Adrenal gland (tissue), 12 donors: Measurements from ENCODE around the gene SUSD3. TPM values are rescaled to one million over a fixed set of nuclear protein-coding genes. Genes with fewer than 3 reads are reported as not detected.

Source experiments
- DNase-seq, 7 donors: peaks; one replicate each; pipeline ENCODE4 v3.0.0-alpha.2; 2019 to 2020
- H3K27ac ChIP-seq, 5 donors: fragments of 200-600 bp; sonication (generic) in 4 of 5; 1 replicate in 3 of 5; 2 replicates in 2 of 5; pipeline versions ENCODE4 v1.5.1 to v1.8.0; 2016 to 2020; ENCODE audit warnings: mild to moderate bottlenecking in 1 of 5
- H3K27me3 ChIP-seq: fragments of 200-600 bp; 2 replicates; pipeline ENCODE4 v1.8.0; 2021
- H3K36me3 ChIP-seq, 2 donors: fragments of 200-600 bp; replicated peaks in 1 of 2; 1 replicate in 1 of 2; 2 replicates in 1 of 2; pipeline versions ENCODE4 v1.5.1 to v1.8.0; 2018 to 2022
- H3K4me1 ChIP-seq, 2 donors: fragments of 200-600 bp; replicated peaks in 1 of 2; 1 replicate in 1 of 2; 2 replicates in 1 of 2; pipeline versions ENCODE4 v1.5.1 to v1.8.0; 2018 to 2021
- H3K4me3 ChIP-seq, 4 donors: fragments of 200-600 bp; sonication (generic) in 3 of 4; one replicate each; pipeline ENCODE4 v1.5.1; 2016 to 2018
- H3K9me3 ChIP-seq, 3 donors: fragments of 200-600 bp; sonication (generic) in 1 of 3; replicated peaks in 1 of 3; 1 replicate in 2 of 3; 2 replicates in 1 of 3; pipeline versions ENCODE4 v1.5.1 to v1.8.0; 2016 to 2021
- POLR2A ChIP-seq, 2 donors: fragments of 450-650 bp; IDR thresholded peaks; one replicate each; pipeline ENCODE4 v1.6.1; 2017; ENCODE audit warnings: antibody characterized with exemption in 2 of 2, mild to moderate bottlenecking in 2 of 2, moderate library complexity in 1 of 2
- WGBS, 4 donors: extraction: QIAGEN DNeasy Blood & Tissue Kit in 2 of 4; methylation state at CpG; one replicate each; pipeline versions ENCODE4 v1.1.5 to v1.1.7; 2013 to 2017; 5-methylcytosine and 5-hydroxymethylcytosine counted together
- intact Hi-C, 2 donors: fragments of 100-400 bp; cut with DNase I; formaldehyde crosslinking; loops; one replicate each; pipeline versions ENCODE4 v1.14.1 to v1.15.0; 2022 to 2023
- polyA plus RNA-seq, 3 donors: library from polyadenylated mRNA; stranded (reverse); fragments of 200-250 nt in 2 of 3; fragments of 350-450 nt in 1 of 3; fragmentation: Illumina TruSeq in 1 of 3; extraction: RNeasy Lipid Tissue Mini Kit (QIAGEN cat#74804) in 1 of 3; gene quantifications; one replicate each; pipeline ENCODE4 v1.2.3, GENCODE V29; 2013 to 2014
- total RNA-seq, 9 donors: library from RNA; depleted of rRNA in 4 of 9; stranded (reverse); fragments of >200 nt in 4 of 9; fragments of 120-200 nt in 1 of 9; fragmentation: NEBNext Ultra II Directional in 1 of 9; extraction: Animal tissue kit (Norgen Biotek cat#: 25700) in 1 of 9; gene quantifications; one replicate each; pipeline versions ENCODE4 v1.1.0 to v1.2.4, GENCODE V29; 2013 to 2023
- TF ChIP-seq, protein P1 (sequence below), 6 experiments: fragments of 450-650 bp in 4 of 6; fragments of 200-600 bp in 2 of 6; sonication (generic) in 1 of 6; IDR thresholded peaks; 1 replicate in 5 of 6; 2 replicates in 1 of 6; pipeline versions ENCODE4 v1.5.1 to v1.8.0; 2016 to 2021; ENCODE audit warnings: antibody characterized with exemption in 6 of 6, mild to moderate bottlenecking in 2 of 6, moderate library complexity in 1 of 6
- donor health status: healthy with polysubstance abuse.
- donor health status: Bipolar disorder and iron deficiency.
- donor health status: DM: yes; HTN: yes; CAD: no.
- donor health status: DM: no; HTN: no; CAD: no.
- donor health status: DM: no; HTN: no; CAD: no.
- donor health status: DM: yes; HTN: yes; CAD: no.

SUSD3 gene
- total and polyA plus RNA-seq, 12 donors, result 0.60 to 4.9 (median 2.7) TPM

DNA sequence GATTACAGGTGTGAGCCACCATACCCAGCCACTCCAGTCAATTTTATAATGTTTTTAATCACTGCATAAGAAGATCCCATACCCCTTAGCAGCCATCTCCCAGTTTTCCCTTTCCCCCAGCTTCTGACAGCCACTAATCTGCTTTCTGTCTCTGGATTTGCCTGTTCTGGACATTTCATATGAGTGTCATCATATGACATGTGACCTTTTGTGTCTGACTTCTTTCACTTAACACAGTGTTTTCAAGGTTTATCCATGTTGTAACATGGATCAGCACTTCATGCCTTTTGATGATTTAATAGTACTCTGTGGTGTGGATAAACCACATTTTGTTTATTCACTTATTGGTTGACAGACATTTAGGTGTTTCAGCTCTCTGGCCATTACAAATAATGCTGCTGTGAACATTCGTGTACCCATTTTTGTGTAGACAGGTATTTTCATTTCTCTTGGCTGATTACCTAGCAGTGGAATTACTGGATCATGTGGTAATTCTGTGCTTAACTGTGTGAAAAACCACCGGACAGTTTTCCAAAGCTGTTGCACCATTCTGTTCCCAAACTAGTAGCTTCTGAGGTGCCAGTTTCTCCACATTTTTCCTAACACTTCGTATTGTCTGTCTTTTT lies 8.6 kb downstream of the SUSD3 start:
- TF ChIP-seq, protein P1, sequence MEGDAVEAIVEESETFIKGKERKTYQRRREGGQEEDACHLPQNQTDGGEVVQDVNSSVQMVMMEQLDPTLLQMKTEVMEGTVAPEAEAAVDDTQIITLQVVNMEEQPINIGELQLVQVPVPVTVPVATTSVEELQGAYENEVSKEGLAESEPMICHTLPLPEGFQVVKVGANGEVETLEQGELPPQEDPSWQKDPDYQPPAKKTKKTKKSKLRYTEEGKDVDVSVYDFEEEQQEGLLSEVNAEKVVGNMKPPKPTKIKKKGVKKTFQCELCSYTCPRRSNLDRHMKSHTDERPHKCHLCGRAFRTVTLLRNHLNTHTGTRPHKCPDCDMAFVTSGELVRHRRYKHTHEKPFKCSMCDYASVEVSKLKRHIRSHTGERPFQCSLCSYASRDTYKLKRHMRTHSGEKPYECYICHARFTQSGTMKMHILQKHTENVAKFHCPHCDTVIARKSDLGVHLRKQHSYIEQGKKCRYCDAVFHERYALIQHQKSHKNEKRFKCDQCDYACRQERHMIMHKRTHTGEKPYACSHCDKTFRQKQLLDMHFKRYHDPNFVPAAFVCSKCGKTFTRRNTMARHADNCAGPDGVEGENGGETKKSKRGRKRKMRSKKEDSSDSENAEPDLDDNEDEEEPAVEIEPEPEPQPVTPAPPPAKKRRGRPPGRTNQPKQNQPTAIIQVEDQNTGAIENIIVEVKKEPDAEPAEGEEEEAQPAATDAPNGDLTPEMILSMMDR (IDR thresholded peaks at IDR 0.05), result no peak
- no peak for TF ChIP-seq POLR2A (IDR thresholded peaks at IDR 0.05)
- no peak overlapping the region for H3K27ac ChIP-seq
- no peaks in the 10 kb centered on the region for H3K36me3 ChIP-seq
- H3K4me3 ChIP-seq, result no peak overlapping the region
- no peaks in the 10 kb centered on the region for H3K4me1 ChIP-seq
- WGBS, 4 donors, result 83 to 87% (median 85%) methylated on average over 3 of the region's 3 CpGs
- no peaks in the 10 kb centered on the region for H3K27me3 ChIP-seq
- intact Hi-C loops, result no loop called here
- H3K9me3 ChIP-seq, result no peaks in the 10 kb centered on the region
- no peak for DNase-seq

DNA sequence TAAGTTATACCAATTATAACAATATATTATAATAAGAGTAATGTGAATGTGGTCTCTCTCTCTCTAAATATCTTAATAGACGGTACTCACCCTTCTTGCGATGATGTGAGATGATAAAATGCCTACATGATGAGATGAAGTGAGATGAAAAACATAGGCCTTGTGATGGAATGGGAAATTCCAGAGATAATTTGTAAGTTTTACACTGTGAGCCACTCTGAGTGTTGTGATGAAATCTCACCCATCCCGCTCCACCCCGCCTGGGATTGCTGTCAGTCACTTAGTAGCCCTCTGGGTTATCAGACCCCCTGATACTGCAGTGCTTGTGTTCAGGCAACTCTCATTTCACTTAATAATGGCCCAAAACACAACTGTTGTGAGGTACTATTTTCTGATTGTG lies 10.5 kb downstream of the SUSD3 start:
- no peaks in the 10 kb centered on the region for H3K9me3 ChIP-seq
- no peaks in the 10 kb centered on the region for H3K36me3 ChIP-seq
- no peak overlapping the region for H3K27ac ChIP-seq
- no peak for DNase-seq
- H3K4me1 ChIP-seq, result peaks cover 0 to 6% of the 10 kb centered on the region in 2 donors
- H3K4me3 ChIP-seq, result no peak overlapping the region
- 89 to 97% (median 95%) methylated on average over 4 of the region's 4 CpGs for WGBS, 4 donors
- TF ChIP-seq, protein P1 (IDR thresholded peaks at IDR 0.05), result no peak
- TF ChIP-seq POLR2A (IDR thresholded peaks at IDR 0.05), result no peak
- intact Hi-C loops, result no loop called here
- H3K27me3 ChIP-seq, result no peaks in the 10 kb centered on the region

DNA sequence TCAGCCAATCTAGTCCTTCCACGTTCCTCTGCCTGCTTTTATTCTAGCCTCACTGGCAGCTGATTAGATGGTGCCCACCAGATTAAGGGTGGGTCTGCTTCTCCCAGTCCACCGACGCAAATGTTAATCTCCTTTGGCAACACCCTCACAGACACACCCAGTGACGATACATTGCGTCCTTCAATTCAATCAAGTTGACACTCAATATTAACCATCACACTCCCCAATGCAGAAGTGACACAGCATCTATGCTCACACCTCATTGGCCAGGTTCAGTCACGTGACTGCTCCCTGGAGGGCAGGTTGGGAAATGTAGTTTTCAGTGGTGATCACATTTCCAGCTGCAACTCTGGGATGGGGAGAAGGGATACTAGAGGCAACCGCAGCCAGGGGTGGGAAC lies 13.0 kb downstream of the SUSD3 start:
- no peak overlapping the region for H3K27ac ChIP-seq
- DNase-seq, result peak in 1 of 7 donors; percentile 25
- peaks cover 0 to 6% of the 10 kb centered on the region in 2 donors for H3K4me1 ChIP-seq
- 77 to 84% (median 83%) methylated on average over 6 to 7 of the region's 7 CpGs for whole genome bisulfite sequencing, 4 donors
- H3K27me3 ChIP-seq, result no peaks in the 10 kb centered on the region
- no peaks in the 10 kb centered on the region for H3K9me3 ChIP-seq
- H3K36me3 ChIP-seq, result no peaks in the 10 kb centered on the region
- TF ChIP-seq, protein P1 (IDR thresholded peaks at IDR 0.05), result no peak
- no peak for TF ChIP-seq POLR2A (IDR thresholded peaks at IDR 0.05)
- H3K4me3 ChIP-seq, result no peak overlapping the region
- intact Hi-C loops, result no loop called here

DNA sequence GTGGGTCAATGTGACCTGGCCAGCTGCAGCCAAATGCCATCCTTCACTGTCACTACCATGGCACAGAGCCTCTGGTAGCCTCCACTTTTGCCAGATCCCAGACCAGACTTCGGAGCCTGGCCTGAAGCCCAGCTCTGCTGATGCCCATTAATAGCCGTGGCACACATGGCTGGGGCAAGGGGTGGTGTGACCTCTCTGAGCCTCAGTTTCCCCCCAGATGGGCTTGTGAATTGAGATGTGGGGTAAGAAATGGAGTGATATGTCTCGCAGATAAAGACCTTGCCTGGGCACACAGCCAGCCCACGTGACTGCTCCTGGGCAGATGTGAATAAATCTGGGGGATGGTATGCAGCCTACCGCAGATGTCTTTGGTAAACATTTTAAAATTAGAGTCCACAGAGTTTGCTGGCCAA lies 13.9 kb downstream of the SUSD3 start:
- Histone ChIP-seq H3K27me3 (no peaks in the 10 kb centered on the region), H3K9me3 (no peaks in the 10 kb centered on the region), H3K27ac (peak overlapping the region in 1 of 5 donors; percentile 13), H3K4me1 (peaks cover 0 to 6% of the 10 kb centered on the region in 2 donors), H3K4me3 (no peak overlapping the region), H3K36me3 (no peaks in the 10 kb centered on the region)
- intact Hi-C loops, result no loop called here
- TF ChIP-seq, protein P1 (IDR thresholded peaks at IDR 0.05), result no peak
- TF ChIP-seq POLR2A (IDR thresholded peaks at IDR 0.05), result no peak
- WGBS, 4 donors, result 15 to 26% (median 24%) methylated on average over 3 to 5 of the region's 5 CpGs
- peak; percentile 51 to 83 (median 66) for DNase-seq
